Measurements from ENCODE around the gene TRAPPC10. TPM values are rescaled to one million over a fixed set of nuclear protein-coding genes. Genes with fewer than 3 reads are reported as not detected.

The TRAPPC10 gene
- total RNA-seq, 1 experiment from 2014 or later: 31.5 TPM

DNA sequence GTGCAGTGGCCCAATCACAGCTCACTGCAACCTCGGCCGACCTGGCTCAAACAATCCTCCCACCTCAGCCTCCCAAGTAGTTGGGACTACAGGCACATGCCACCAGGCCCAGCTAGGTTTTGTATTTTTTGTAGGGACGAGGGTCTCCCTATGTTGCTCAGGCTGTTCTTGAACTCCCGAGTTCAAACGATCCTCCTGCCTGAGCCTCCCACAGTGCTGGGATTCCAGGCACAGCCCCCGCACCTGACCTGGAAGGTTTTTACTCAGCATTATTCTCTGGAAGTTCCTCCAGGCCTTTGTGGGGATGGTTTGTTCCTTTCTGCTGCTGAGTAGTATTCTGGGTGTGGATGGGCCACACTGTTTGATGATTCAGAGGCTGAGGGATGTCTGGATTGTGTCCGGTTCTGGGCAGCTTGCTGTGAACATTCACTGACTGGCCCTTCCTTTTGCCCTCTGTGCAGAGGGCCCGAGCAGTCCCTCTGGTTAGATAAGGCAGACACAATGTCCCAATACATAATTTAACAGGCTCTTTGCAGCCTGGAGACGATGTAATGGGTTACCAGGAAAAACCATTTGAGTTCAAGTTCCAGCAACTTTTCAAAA, 6.0 kb upstream of the TRAPPC10 start:
- Histone ChIP-seq H4K20me1 (ENCODE audit: insufficient read depth) (no peaks in the 10 kb centered on the region), H3K79me2 (ENCODE audit: insufficient read depth, low read length) (no peaks in the 10 kb centered on the region), H3K4me1 (ENCODE audit: control insufficient read depth in 1 of 2, insufficient read depth in 2 of 2, low read length in 2 of 2) (peaks cover 6 to 9% of the 10 kb centered on the region in 2 experiments), H3K9me2 (ENCODE audit: insufficient read depth) (no peaks in the 10 kb centered on the region), H2AFZ (ENCODE audit: low read depth, low read length, poor library complexity, severe bottlenecking) (no peak overlapping the region), H3K27ac (ENCODE audit: low read depth, low read length) (no peak overlapping the region), H3K9ac (ENCODE audit: low read length) (no peak overlapping the region), H3K27me3 (ENCODE audit: insufficient read depth, low read length) (no peaks in the 10 kb centered on the region), H3K36me3 (ENCODE audit: control insufficient read depth in 1 of 2, insufficient read depth in 2 of 2, low read length in 2 of 2) (no peaks in the 10 kb centered on the region), H3K9me3 (ENCODE audit: control insufficient read depth in 1 of 2, insufficient read depth in 1 of 2, low read depth in 1 of 2, low read length in 2 of 2) (no peaks in the 10 kb centered on the region), H3K4me3 (replicated peaks in 1 of 2; ENCODE audit: low read depth in 1 of 2, low read length in 2 of 2) (no peak overlapping the region), H3K4me2 (ENCODE audit: low read length) (no peak overlapping the region)
- no TSS peak for BruUV-seq (replicated peaks)
- ChIA-PET CTCF (no interaction called here), RAD21 (ENCODE audit: low non-redundant PET in 1 of 2, low total read pairs in 2 of 2, uncharacterized antibody in 2 of 2, unreplicated experiment in 2 of 2) (no interaction called here), POLR2A (no interaction called here)
- intact Hi-C loops (cut with micrococcal nuclease): loop anchor here (10.0 kb wide), 1 partner anchor 61 kb away; no protein-coding TSS in a partner anchor
- no peak for DNase-seq (ENCODE audit: low read depth, low spot score)
- no peak; the same call in 1 of the 2 replicates for ATAC-seq
- TF ChIP-seq, protein P1, sequence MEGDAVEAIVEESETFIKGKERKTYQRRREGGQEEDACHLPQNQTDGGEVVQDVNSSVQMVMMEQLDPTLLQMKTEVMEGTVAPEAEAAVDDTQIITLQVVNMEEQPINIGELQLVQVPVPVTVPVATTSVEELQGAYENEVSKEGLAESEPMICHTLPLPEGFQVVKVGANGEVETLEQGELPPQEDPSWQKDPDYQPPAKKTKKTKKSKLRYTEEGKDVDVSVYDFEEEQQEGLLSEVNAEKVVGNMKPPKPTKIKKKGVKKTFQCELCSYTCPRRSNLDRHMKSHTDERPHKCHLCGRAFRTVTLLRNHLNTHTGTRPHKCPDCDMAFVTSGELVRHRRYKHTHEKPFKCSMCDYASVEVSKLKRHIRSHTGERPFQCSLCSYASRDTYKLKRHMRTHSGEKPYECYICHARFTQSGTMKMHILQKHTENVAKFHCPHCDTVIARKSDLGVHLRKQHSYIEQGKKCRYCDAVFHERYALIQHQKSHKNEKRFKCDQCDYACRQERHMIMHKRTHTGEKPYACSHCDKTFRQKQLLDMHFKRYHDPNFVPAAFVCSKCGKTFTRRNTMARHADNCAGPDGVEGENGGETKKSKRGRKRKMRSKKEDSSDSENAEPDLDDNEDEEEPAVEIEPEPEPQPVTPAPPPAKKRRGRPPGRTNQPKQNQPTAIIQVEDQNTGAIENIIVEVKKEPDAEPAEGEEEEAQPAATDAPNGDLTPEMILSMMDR (IDR thresholded peaks at IDR 0.05 in 2 of 3, conservative IDR thresholded peaks at IDR 0.05 in 1 of 3; ENCODE audit: borderline replicate concordance in 1 of 3, insufficient read depth in 1 of 3, low read depth in 2 of 3, low read length in 2 of 3): no peak
- TF ChIP-seq SP1 (IDR thresholded peaks at IDR 0.05; ENCODE audit: low read depth): no peak

DNA sequence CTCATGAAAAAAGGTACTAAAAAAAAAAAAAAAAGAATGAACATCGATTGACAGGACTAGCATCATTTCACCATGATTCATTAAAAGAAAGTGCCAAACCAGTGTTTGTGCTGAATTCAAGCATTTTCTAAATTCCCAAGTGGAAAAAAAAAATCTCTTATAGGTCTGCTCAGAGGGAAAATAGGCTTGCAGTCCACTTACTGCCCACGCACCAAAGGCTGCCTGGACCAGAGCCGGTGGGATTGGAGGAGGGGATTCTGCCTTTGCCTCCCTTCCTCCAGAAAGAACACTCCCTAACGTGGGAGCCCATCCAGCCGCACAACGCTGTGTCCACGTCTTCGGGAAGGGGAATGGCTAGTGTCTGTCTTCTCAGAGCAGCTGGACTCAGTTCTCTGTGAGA, 5.5 kb upstream of the TRAPPC10 start:
- intact Hi-C loops (cut with micrococcal nuclease): loop anchor here (10.0 kb wide), 1 partner anchor 62 kb away; no protein-coding TSS in a partner anchor
- Histone ChIP-seq H3K4me3 (replicated peaks in 1 of 2; ENCODE audit: low read depth in 1 of 2, low read length in 2 of 2) (no peak overlapping the region), H2AFZ (ENCODE audit: low read depth, low read length, poor library complexity, severe bottlenecking) (no peak overlapping the region), H3K9me3 (ENCODE audit: control insufficient read depth in 1 of 2, insufficient read depth in 1 of 2, low read depth in 1 of 2, low read length in 2 of 2) (no peaks in the 10 kb centered on the region), H3K27me3 (ENCODE audit: insufficient read depth, low read length) (no peaks in the 10 kb centered on the region), H3K9ac (ENCODE audit: low read length) (no peak overlapping the region), H3K9me2 (ENCODE audit: insufficient read depth) (no peaks in the 10 kb centered on the region), H3K79me2 (ENCODE audit: insufficient read depth, low read length) (no peaks in the 10 kb centered on the region), H3K4me1 (ENCODE audit: control insufficient read depth in 1 of 2, insufficient read depth in 2 of 2, low read length in 2 of 2) (peaks cover 8 to 11% of the 10 kb centered on the region in 2 experiments), H3K4me2 (ENCODE audit: low read length) (no peak overlapping the region), H3K36me3 (ENCODE audit: control insufficient read depth in 1 of 2, insufficient read depth in 2 of 2, low read length in 2 of 2) (no peaks in the 10 kb centered on the region), H4K20me1 (ENCODE audit: insufficient read depth) (no peaks in the 10 kb centered on the region), H3K27ac (ENCODE audit: low read depth, low read length) (no peak overlapping the region)
- ATAC-seq (no peak), DNase-seq (ENCODE audit: low read depth, low spot score) (no peak)
- CTCF ChIA-PET: no interaction called here
- TF ChIP-seq POLR2A (IDR thresholded peaks at IDR 0.05; ENCODE audit: borderline replicate concordance, extremely low read depth, insufficient read depth, insufficient read length): no peak
- no peak for TF ChIP-seq RAD21 (IDR thresholded peaks at IDR 0.05; ENCODE audit: low read depth)
- no peak for TF ChIP-seq SP1 (IDR thresholded peaks at IDR 0.05; ENCODE audit: low read depth)
- TF ChIP-seq ZFX (IDR thresholded peaks at IDR 0.05): no peak
- TF ChIP-seq, protein P2, sequence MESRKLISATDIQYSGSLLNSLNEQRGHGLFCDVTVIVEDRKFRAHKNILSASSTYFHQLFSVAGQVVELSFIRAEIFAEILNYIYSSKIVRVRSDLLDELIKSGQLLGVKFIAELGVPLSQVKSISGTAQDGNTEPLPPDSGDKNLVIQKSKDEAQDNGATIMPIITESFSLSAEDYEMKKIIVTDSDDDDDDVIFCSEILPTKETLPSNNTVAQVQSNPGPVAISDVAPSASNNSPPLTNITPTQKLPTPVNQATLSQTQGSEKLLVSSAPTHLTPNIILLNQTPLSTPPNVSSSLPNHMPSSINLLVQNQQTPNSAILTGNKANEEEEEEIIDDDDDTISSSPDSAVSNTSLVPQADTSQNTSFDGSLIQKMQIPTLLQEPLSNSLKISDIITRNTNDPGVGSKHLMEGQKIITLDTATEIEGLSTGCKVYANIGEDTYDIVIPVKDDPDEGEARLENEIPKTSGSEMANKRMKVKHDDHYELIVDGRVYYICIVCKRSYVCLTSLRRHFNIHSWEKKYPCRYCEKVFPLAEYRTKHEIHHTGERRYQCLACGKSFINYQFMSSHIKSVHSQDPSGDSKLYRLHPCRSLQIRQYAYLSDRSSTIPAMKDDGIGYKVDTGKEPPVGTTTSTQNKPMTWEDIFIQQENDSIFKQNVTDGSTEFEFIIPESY (IDR thresholded peaks at IDR 0.05; ENCODE audit: extremely low read depth, insufficient replicate concordance, low read length): no peak
- TF ChIP-seq EZH2 (IDR thresholded peaks at IDR 0.05): no peak
- TF ChIP-seq, protein P3, sequence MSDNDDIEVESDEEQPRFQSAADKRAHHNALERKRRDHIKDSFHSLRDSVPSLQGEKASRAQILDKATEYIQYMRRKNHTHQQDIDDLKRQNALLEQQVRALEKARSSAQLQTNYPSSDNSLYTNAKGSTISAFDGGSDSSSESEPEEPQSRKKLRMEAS (IDR thresholded peaks at IDR 0.05): no peak
- no peak for TF ChIP-seq ELF1 (IDR thresholded peaks at IDR 0.05; ENCODE audit: borderline replicate concordance, low read depth)
- no peak for TF ChIP-seq ZNF274 (IDR thresholded peaks at IDR 0.05; ENCODE audit: low read depth, low read length)
- RAD21 ChIA-PET (ENCODE audit: low non-redundant PET in 1 of 2, low total read pairs in 2 of 2, uncharacterized antibody in 2 of 2, unreplicated experiment in 2 of 2): no interaction called here
- POLR2A ChIA-PET: no interaction called here
- no TSS peak for BruUV-seq (replicated peaks)
